NCI-H524 (cell line): Measurements from ENCODE around the gene TSHZ2.
"Not testable (repeated sequence)": the region's sequence is repeated elsewhere in the genome, so short reads cannot be mapped to it uniquely, and the experiment has no call there.

Source experiments
- DNase-seq, 2 experiments: peaks; one replicate each; lab custom pipeline; 2025; lab: John Stamatoyannopoulos, UW

TSHZ2 gene

GRCh38 chr20:53503517-53503919, 531.4 kb downstream of the TSHZ2 start:
- no peak for DNase-seq

DNA sequence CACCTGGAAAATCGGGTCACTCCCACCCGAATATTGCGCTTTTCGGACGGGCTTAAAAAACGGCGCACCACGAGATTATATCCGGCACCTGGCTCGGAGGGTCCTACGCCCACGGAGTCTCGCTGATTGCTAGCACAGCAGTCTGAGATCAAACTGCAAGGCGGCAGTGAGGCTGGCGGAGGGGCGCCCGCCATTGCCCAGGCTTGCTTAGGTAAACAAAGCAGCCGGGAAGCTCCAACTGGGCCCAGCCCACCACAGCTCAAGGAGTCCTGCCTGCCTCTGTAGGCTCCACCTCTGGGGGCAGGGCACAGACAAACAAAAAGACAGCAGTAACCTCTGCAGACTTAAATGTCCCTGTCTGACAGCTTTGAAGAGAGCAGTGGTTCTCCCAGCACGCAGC, 531.9 kb downstream of the TSHZ2 start:
- DNase-seq = not testable (repeated sequence)

GRCh38 chr20:53510262-53510661, 538.1 kb downstream of the TSHZ2 start:
- DNase-seq = no peak

DNA sequence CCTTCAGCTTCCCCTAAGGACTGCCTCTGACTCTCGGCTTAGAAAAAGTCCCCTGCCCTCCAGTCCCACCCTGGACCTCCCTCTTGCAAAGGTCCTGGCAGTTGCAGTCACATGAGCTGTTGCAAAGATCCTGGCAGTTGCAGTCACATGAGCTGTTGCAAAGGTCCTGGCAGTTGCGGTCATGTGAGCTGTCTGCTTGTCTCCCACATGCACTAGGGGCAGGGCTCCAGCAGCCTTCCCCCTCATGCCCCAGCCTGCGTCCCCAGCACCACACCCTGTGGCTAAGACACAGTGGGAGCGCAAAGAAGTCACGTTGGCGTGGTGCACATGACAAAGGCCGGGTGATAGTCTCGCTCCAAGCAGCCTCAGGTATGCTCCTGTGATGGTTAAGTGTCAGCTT, 538.5 kb downstream of the TSHZ2 start:
- DNase-seq = no peak

DNA sequence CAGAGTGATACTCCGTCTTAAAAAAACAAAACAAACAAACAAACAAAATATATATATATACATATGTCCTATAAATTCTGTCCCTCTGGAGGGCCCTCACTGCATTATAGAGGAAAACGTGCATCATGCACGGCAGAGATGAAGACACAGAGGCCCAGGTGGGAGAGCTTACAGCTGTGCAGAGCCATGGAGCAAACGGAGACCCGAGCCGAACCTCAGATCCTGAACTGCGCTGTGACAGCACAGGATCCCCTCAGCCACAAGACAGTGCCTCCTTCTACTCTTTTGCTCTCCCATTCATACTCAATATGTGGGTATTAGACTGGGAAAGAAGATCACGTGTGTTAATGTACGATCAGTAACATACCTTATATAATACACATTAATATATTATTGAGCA, 539.9 kb downstream of the TSHZ2 start:
- no peak for DNase-seq

DNA sequence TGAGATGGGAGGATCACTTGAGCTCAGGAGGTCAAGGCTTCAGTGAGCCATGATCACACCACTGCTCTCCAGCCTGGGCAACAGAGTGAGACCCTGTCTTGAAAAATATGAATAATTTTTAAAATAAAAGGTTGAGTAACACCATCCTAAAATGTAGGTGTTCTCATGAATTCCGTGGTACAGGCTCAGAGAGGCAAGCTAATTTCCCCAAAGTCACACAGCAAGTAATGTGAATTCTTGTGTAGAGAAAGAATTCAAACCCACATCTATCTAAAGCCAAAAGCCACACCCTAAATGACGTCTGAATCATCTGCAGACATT, 541.0 kb downstream of the TSHZ2 start:
- no peak for DNase-seq

- no peak for DNase-seq
These were observed 541.5 kb downstream of the TSHZ2 start for GRCh38 chr20:53513489-53514298.

- DNase-seq = no peak
These were observed 543.6 kb downstream of the TSHZ2 start for GRCh38 chr20:53515749-53516148.

DNA sequence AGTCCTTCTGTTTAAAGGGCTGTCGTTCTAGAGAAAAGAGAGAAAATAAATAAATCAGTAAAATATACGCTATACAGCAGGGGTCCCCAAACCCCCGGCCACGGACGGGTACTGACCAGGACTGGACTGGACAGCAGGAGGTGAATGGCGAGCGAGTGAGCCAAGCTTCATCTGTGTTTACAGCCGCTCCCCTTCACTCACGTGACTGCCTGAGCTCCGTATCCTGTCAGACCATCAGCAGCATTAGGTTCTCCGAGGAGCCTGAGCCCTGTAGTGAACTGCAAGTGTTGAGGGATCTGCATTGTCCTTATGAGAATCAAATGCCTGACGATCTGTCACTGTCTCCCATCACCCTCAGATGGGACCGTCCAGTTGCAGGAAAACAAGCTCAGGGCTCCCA, 545.0 kb downstream of the TSHZ2 start:
- DNase-seq = no peak

GRCh38 chr20:53521421-53521820, 549.3 kb downstream of the TSHZ2 start:
- peak; percentile 63 to 89 for DNase-seq

- no peak for DNase-seq
These were observed 549.9 kb downstream of the TSHZ2 start for GRCh38 chr20:53522026-53522425.

GRCh38 chr20:53522696-53523095, 550.5 kb downstream of the TSHZ2 start:
- no peak for DNase-seq

- not testable (repeated sequence) for DNase-seq
These were observed 551.5 kb downstream of the TSHZ2 start for GRCh38 chr20:53523615-53524014.

DNA sequence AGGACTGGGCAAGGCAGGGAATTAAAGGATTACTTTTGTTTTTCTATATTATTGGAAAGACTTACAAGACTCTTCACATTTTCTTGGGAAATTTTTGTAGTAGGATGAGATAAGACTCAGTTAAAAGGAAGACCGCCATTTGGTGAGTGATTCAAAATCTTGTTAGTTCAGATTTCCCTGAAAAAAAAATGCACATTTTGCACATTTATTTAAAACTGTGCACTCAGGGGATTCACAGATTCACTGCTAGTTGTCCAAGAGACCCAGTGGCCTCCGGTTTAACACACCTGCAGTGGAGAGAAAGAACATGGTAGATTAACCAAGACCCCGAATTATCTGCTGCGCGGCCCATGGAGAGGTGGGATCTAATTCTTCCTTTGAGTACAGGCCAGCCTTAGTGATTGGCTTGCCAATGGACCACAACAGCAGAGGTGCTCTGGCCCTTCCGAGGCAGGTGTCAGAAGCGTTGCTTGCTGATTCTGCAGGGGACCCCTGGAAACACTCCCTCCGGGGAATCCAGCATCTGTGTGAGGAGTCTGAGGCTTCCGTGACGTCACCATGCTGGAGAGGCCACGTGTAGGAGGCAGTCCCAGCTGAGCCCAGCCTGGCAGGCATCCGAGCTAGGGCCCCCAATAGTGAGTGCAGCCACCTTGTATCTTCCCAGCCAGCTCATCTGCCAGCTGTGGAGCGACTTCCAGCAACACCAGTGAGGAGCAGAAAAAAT, 552.6 kb downstream of the TSHZ2 start:
- peak in 1 of 2 experiments; percentile 56 for DNase-seq

DNA sequence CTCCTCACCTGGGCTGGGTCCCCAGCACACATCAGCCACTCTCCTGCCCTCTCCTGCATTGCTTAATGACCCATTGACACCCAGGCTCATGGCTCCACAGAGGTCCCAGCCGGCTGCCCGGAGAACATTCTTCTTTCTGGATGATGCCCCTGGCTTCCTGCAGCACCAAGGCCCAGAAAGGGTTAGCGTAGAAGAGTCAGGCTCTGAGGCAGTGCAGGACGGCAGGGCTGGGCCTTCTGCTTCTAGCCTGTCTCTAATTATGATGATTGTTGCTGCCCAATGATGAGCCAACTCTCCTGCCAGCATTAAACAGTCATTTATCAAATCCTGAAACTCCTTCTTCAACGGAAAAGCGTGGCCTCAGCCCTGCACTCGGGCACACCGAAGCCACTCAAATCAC, 555.0 kb downstream of the TSHZ2 start:
- DNase-seq = no peak

GRCh38 chr20:53529658-53530057, 557.5 kb downstream of the TSHZ2 start:
- DNase-seq = no peak

DNA sequence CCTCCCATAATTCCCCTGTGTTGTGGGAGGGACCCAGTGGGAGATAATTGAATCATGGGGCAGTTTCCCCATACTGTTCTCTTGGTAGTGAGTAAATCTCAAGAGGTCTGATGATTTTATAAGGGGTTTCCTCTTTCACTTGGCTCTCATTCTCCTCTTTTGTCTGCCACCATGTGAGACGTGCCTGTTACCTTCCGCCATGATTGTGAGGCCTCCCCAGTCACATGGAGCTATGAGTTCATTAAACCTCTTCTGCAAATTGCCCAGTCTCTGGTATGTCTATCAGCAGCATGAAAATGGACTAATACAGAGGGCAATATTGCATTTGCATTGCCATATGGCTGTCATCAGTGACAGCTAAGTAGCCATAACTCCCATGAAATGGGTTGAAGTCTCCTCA, 558.3 kb downstream of the TSHZ2 start:
- DNase-seq = no peak

DNA sequence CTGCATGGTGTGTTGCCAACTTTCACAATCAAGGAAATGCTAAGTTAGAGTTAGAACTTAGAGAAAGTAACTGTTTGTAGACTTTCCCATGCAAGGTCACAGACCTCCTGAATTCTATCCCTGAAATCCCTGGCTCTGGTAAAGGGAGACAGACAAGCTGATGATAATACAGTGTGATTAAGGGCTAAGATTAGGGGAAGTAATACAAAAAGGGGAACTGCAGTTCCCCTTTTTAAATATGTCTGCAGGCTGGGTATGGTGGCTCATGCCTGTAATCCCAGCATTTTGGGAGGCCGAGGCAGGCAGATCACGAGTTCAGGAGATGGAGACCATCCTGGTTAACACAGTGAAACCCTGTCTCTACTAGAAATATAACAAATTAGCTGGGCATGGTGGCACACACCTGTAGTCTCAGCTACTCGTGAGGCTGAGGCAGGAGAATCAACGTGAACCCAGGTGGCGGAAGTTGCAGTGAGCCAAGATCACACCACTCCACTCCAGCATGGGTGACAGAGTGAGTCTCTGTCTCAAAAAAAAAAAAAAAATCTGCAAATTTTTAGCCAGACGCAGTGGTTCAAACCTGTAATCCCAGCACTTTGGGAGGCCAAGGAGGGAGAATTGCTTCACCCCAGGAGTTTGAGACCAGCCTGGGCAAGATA, 560.6 kb downstream of the TSHZ2 start:
- DNase-seq = not testable (repeated sequence)

- no peak for DNase-seq
These were observed 561.3 kb downstream of the TSHZ2 start for GRCh38 chr20:53533500-53533899.

DNA sequence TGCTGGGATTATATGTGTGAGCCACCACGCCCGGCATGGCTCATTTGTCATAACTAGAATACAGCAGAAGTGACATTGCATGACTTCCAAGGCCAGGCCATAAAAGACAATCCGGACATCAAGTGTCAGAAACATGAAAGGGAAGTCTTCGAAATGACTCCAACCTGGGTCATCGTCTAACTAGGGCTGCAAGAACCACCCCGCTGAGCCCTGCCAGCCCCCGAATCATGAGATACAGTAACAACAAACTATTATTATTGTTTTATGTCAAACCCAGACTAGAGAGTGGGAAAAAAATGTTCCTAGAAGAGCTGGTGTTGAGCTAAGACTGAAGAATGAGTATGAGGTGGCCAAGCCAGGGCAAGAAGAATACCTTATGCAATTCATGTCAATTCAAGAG, 561.9 kb downstream of the TSHZ2 start:
- no peak for DNase-seq

DNA sequence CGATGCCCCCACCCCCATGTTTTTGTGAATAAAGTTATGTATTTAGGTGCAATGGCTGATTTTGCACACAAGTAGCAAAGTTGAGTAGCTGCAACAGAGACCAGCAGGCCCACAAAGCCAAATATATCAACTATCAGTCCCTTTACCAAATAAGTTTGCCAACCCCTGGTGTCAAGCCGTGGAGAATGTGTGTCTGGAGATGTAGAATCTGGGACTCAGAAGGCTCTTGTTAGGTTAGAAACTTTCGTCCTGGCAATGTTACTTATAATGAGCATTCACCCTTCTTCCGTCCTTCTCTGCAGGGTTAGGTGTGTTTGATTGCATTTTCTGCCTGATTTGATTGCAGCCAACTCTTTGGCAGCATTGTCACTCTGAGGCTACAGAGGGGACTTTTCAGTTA, 563.7 kb downstream of the TSHZ2 start:
- DNase-seq = no peak

DNA sequence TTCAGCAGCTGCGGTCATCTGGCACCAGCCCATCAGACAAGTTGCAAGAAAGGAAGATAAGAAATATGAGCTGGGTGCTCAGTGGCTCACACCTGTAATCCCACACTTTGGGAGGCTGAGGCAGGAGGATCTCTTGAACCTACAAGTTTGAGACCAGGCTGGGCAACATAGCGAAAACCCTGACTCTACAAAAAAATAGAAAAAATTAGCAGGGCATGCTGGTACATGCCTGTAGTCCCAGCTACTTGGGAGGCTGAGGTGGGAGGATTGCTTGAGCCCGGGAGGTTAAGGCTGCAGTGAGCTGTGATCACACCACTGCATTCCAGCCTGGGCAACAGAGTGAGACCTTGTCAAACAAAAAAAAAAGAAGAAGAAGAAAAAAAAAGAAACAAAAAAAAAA, 564.2 kb downstream of the TSHZ2 start:
- DNase-seq = peak in 1 of 2 experiments; percentile 22

DNA sequence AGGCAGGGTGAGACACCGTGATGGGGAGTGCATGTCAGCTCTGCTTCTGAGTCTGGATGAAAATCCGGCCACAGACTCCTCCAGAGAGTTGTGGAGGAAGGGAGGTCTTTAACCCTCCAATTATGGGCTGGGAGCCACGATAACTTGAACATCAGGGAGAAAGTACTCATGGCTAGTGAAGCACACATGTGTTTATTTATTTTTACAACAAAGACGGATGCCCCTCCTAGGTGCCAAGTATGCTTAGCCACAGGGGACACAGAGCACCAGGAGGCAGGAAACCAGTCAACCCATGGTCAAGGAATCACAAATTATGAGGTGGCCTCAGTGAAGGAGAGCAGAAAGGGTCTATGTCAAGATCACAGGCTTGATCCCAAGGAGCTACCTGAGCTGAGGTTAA, 567.4 kb downstream of the TSHZ2 start:
- DNase-seq = no peak
